Effector memory CD4-positive, alpha-beta T cell (primary cell): ENCODE results near the gene ASPSCR1.

Experiments
- DNase-seq, 3 donors: peaks; one replicate each; pipeline ENCODE4 v3.0.0-alpha.2; 2020
- H3K27ac ChIP-seq: 2 replicates; pipeline ENCODE4 v1.7.0; 2013; ENCODE audit warnings: mild to moderate bottlenecking, low read length, moderate library complexity; ENCODE audit not compliant: insufficient read depth, poor library complexity, severe bottlenecking
- H3K27me3 ChIP-seq: replicated peaks from 2 replicates; pipeline ENCODE4 v1.7.0; 2013; ENCODE audit warnings: mild to moderate bottlenecking, low read length; ENCODE audit not compliant: insufficient read depth, control insufficient read depth, poor library complexity, severe bottlenecking
- H3K36me3 ChIP-seq: 2 replicates; pipeline ENCODE4 v1.7.0; 2013; ENCODE audit warnings: mild to moderate bottlenecking, low read length, moderate library complexity; ENCODE audit not compliant: control insufficient read depth, insufficient read depth
- H3K4me1 ChIP-seq: 2 replicates; pipeline ENCODE4 v1.7.0; 2013; ENCODE audit warnings: low read length, mild to moderate bottlenecking; ENCODE audit not compliant: control insufficient read depth, insufficient read depth, poor library complexity, severe bottlenecking
- H3K4me3 ChIP-seq: 2 replicates; pipeline ENCODE4 v1.7.0; 2013; ENCODE audit warnings: low read length, low read depth, mild to moderate bottlenecking; ENCODE audit not compliant: insufficient read depth, poor library complexity, severe bottlenecking
- H3K9me3 ChIP-seq: 2 replicates; pipeline ENCODE4 v1.7.0; 2013; ENCODE audit warnings: mild to moderate bottlenecking, low read length, moderate library complexity; ENCODE audit not compliant: control insufficient read depth

ASPSCR1 gene

DNA sequence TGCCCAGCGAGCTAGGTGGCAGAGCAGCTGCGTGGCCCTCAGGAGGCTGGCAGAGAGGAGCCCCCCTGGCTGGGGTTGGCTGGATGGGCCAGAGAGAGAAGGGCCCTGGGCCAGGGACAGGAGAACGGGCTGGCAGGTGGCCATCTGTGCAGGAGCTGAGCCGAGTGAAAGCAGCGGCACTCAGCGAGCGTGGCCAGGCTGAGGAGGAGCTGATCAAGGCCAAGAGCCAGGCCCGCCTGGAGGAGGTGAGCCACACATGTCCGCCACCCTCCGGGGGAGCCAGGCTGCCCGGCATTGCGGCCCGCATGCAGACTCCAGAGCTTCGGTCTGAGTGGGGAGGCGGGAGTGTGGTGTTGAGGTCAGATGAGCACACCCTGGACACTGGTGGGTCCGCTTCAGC, 52.0 kb downstream of the ASPSCR1 start:
- Histone ChIP-seq H3K4me3 (no peak overlapping the region), H3K9me3 (no peaks in the 10 kb centered on the region), H3K4me1 (peaks cover 14% of the 10 kb centered on the region), H3K36me3 (no peaks in the 10 kb centered on the region), H3K27ac (no peak overlapping the region), H3K27me3 (no peaks in the 10 kb centered on the region)
- no peak for DNase-seq

DNA sequence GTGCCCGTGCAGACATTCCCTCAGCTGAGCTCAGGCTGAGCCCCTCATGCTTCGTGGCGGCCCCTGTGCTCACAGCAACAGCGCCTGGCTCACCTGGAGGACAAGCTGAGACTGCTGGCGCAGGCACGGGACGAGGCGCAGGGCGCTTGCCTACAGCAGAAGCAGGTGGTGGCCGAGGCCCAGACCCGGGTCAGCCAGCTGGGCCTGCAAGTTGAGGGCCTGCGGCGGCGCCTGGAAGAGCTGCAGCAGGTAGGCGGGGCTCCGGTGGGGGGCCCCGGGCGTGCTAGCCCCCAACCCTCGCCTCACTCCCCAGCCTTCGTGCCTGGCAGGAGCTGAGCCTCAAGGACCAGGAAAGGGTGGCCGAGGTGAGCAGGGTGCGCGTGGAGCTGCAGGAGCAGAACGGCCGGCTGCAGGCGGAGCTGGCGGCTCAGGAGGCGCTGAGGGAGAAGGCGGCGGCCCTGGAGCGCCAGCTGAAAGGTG, 52.6 kb downstream of the ASPSCR1 start:
- Histone ChIP-seq H3K4me3 (peak overlapping the region; percentile 57), H3K27me3 (no peaks in the 10 kb centered on the region), H3K4me1 (peaks cover 13% of the 10 kb centered on the region), H3K36me3 (no peaks in the 10 kb centered on the region), H3K27ac (peak overlapping the region; percentile 28), H3K9me3 (no peaks in the 10 kb centered on the region)
- no peak for DNase-seq

DNA sequence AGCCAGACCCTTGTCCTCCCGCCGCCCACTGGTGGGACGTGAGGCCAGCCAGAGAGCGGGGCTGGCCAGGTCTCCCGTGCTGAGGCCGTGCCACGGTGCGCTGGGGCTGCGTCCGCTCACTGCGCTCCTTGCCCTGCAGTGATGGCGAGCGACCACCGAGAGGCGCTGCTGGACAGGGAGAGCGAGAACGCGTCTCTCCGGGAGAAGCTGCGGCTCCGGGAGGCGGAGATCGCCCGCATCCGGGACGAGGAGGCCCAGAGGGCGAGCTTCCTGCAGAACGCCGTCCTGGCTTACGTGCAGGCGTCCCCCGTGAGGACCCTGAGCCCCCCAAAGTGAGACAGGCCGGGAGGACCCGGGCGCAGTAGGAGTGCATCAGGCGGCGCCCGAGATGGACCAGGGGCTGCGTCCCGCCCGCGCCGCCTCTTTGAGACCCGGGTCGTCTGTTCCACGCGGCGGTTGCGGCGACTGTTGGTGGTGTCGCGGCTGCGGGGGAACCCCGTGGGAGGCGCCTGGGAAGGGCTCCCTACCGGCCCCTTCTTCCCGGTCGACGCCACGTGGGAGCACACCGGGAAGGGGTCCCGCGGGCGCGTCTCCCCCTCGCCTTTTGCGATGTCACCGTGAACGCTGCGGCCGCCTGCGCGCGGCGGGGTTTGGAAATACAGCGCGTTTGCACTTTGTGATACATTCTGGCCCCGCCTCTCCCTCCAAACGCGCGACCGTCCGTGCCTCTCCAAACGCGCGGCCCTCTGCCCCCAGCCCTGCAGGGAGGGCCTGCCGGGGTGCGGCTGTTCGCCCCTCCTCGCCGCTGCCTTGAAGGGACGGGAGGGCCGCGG, 53.3 kb downstream of the ASPSCR1 start:
- no peaks in the 10 kb centered on the region for H3K27me3 ChIP-seq
- H3K27ac ChIP-seq = peak overlapping the region; percentile 28
- no peaks in the 10 kb centered on the region for H3K9me3 ChIP-seq
- H3K36me3 ChIP-seq = no peaks in the 10 kb centered on the region
- H3K4me1 ChIP-seq = peaks cover 15% of the 10 kb centered on the region
- DNase-seq = peak; percentile 67 to 73 (median 68)
- H3K4me3 ChIP-seq = peak overlapping the region; percentile 57

DNA sequence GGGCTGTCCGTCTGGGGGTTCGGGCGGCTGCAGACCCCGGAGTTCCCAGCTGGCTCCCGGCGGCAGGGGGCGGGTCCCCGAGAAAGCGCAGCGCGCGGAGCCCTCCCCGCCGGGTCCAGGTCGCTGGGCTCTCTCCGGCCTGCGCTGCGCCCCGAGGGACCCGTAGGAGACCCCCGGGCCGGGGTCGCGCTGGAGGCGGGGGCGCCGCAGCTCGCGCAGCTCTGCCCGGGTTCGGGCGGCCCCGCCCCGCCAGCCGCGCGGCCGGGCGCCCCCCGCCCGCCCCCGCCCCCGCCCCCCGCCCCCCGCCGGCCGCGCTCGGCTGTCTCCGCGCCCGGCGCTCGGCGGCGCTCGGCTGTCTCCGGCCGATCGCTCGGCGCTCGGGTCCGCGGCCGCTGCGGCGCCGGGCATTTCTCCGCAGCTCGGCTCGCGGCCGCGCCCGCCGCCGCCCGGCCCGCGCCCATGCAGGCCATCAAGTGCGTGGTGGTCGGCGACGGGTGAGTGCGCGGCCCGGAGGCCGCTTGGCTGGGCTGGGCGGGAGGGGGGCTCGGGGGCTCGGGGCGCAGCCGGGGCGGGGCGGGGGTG, 54.0 kb downstream of the ASPSCR1 start, which contains the start of gene RAC3:
TSS of gene RAC3 (plus strand) at position 376 of the 582 bp plus-strand sequence. CDS start at position 460, 84 bp downstream.
- Histone ChIP-seq H3K9me3 (no peaks in the 10 kb centered on the region), H3K27me3 (no peaks in the 10 kb centered on the region), H3K4me1 (peaks cover 23% of the 10 kb centered on the region), H3K36me3 (no peaks in the 10 kb centered on the region), H3K27ac (peak within 1 kb of the TSS; percentile 28), H3K4me3 (peak within 1 kb of the TSS; percentile 57)
- DNase-seq = no peak

DNA sequence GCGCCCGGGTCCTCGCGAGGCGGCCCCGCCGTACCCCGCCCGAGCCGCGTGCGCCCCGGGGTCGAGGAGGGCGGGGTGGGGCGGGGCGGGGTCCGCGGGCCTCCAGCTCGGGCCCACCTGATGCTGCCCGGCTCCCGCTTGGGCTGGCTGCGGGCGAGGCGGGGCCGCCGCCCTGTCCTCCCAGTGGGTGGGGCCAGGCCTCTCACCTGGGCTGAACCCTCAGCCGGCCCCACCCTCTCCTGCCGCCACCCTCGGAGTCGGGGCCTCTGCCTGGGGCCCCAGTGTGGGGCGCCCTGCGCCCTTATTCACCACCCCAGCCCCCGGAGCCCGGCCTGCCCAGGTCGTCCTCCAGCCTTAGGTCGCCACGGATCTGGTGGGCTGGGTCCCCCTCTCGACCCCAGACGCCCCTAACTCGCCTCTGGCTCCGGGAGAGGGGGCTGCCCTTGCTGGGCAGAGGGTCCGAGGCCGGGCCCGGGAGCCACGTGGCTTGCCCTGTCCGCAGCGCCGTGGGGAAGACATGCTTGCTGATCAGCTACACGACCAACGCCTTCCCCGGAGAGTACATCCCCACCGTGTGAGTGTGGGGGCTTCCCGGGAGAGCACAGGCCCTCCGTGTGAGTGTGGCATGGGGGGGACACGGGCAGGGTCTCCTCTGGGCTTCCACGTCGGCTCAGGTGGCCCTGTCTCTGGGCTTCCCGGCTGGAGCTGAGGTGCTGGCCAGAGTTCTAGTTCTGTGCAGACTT, 54.6 kb downstream of the ASPSCR1 start:
- no peaks in the 10 kb centered on the region for H3K9me3 ChIP-seq
- no peak overlapping the region for H3K27ac ChIP-seq
- no peaks in the 10 kb centered on the region for H3K27me3 ChIP-seq
- peaks cover 29% of the 10 kb centered on the region for H3K4me1 ChIP-seq
- peak in 2 of 3 donors; percentile 9 to 37 for DNase-seq
- H3K4me3 ChIP-seq = peak overlapping the region; percentile 42
- H3K36me3 ChIP-seq = no peaks in the 10 kb centered on the region

DNA sequence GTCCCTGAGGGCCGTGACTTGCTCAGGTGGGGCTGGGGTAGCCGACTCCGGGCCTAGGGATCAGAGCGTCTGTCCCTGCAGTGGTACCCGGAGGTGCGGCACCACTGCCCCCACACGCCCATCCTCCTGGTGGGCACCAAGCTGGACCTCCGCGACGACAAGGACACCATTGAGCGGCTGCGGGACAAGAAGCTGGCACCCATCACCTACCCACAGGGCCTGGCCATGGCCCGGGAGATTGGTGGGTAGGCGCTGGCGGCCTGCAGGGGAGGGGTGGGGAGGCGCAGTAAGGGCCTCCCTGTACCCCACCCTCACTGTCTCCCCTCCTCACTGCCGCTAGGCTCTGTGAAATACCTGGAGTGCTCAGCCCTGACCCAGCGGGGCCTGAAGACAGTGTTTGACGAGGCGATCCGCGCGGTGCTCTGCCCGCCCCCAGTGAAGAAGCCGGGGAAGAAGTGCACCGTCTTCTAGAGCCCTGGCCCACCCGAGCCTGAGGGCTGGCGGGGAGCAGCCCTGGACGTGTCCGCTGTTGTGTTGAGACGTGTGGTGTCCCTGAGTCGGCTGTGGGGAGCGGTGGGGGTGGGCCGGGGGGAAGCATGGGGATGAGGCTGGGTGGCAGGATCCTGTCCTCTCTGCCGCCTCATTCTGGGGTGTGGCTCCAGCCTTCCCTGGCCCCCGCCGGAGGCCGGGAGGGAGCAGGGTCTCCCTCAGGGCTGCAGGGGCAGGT, 56.1 kb downstream of the ASPSCR1 start:
- H3K36me3 ChIP-seq = no peaks in the 10 kb centered on the region
- H3K27me3 ChIP-seq = no peaks in the 10 kb centered on the region
- no peak overlapping the region for H3K27ac ChIP-seq
- H3K4me3 ChIP-seq = no peak overlapping the region
- H3K4me1 ChIP-seq = peaks cover 29% of the 10 kb centered on the region
- H3K9me3 ChIP-seq = no peaks in the 10 kb centered on the region
- no peak for DNase-seq

DNA sequence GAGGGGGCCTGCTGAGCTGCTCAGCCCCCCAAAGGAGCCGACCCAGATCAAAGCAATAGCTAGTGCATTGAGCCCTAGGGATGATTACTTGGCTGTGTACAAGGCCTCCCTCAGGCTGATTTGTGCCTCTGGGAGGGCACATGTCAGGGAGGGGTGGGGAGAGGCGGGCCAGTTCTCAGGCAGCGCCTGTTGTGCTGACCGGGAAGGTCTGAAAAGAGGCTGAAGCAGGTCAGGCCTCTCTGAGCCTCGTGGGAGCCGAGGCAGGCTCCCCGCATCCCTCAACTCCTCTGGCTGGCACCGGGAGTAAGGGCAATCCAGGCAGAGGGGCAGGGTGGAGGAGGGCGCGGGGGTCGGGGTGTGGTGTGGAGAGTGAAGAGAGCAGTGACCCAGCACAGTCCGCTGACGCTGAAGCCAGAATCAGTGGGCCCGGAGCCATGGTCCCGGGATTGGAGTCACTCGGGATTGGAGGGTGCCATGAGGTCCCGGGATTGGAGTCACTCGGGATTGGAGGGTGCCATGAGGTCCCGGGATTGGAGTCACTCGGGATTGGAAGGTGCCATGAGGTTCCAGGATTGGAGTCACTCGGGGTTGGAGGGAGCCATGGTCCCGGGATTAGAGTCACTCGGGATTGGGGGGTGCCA, 57.1 kb downstream of the ASPSCR1 start:
- Histone ChIP-seq H3K4me1 (peaks cover 29% of the 10 kb centered on the region), H3K36me3 (no peaks in the 10 kb centered on the region), H3K9me3 (no peaks in the 10 kb centered on the region)

DNA sequence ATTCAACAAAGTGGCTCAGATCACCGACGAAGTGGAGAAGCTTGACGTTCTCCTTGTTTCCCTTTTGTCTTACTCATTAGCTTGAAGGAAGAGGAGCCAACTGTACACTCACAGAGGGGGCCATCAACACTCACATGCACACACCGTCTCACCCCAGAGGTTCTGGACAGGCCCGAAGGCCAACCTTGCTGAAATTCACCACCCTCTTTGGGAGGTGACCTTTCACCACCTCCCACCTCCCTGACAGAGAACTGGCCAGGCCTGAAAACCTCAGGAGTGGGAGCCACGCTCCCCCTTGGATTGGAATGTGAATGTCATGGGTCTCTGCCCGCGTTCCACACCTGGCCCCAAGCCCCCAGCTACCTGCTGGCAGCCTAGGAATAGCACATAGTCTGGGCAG, 58.1 kb downstream of the ASPSCR1 start:
- H3K27me3 ChIP-seq = no peaks in the 10 kb centered on the region
- peaks cover 21% of the 10 kb centered on the region for H3K4me1 ChIP-seq
- H3K4me3 ChIP-seq = no peak overlapping the region
- no peak for DNase-seq
- no peaks in the 10 kb centered on the region for H3K36me3 ChIP-seq
- H3K27ac ChIP-seq = no peak overlapping the region
- H3K9me3 ChIP-seq = no peaks in the 10 kb centered on the region

More for the DNA sequence above, 57.1 kb downstream of the ASPSCR1 start:
- Histone ChIP-seq H3K27me3 (no peaks in the 10 kb centered on the region), H3K27ac (no peak overlapping the region), H3K4me3 (no peak overlapping the region)
- no peak for DNase-seq

DNA sequence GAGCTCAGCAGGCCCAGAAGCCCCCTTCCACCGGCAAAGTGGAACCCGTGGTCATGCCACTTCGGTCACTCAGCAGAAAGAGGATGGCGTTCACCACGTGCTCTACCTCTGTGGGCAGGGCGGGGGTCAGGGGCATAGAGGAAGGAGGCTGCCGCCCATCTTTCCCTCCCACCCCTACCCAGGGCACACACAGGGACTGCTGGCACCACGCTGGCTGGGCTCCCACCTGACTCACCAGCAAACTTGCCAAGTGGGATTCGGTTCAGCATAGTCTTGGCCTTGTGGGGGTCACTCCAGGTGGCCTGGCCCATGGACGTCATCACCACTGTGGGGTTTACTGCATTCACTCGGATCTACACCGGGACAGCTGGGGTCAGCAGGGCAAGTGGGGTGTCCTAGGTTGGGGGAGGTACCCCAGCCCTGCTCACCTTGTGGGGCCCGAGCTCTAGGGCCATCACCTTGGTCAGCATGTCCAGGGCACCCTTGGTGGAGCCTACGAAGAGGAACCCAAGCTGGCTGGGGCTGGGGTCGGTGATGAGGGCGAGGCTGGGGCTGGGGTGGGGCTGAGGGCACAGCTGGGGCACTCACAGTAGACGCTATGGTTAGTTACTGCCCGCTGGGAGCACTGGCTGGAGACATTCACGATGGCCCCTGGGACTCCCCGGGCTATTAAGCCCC, 58.7 kb downstream of the ASPSCR1 start:
- no peak for DNase-seq
- no peaks in the 10 kb centered on the region for H3K27me3 ChIP-seq
- H3K27ac ChIP-seq = no peak overlapping the region
- H3K4me1 ChIP-seq = peaks cover 20% of the 10 kb centered on the region
- H3K36me3 ChIP-seq = no peaks in the 10 kb centered on the region
- no peak overlapping the region for H3K4me3 ChIP-seq
- H3K9me3 ChIP-seq = no peaks in the 10 kb centered on the region
